ENCODE data around the gene APOL1.
A peak's percentile ranks its signal among the peaks of the same experiment; 100 is the strongest.
"Not testable (repeated sequence)": the region's sequence is repeated elsewhere in the genome, so short reads cannot be mapped to it uniquely, and the experiment has no call there.

APOL1 gene

DNA sequence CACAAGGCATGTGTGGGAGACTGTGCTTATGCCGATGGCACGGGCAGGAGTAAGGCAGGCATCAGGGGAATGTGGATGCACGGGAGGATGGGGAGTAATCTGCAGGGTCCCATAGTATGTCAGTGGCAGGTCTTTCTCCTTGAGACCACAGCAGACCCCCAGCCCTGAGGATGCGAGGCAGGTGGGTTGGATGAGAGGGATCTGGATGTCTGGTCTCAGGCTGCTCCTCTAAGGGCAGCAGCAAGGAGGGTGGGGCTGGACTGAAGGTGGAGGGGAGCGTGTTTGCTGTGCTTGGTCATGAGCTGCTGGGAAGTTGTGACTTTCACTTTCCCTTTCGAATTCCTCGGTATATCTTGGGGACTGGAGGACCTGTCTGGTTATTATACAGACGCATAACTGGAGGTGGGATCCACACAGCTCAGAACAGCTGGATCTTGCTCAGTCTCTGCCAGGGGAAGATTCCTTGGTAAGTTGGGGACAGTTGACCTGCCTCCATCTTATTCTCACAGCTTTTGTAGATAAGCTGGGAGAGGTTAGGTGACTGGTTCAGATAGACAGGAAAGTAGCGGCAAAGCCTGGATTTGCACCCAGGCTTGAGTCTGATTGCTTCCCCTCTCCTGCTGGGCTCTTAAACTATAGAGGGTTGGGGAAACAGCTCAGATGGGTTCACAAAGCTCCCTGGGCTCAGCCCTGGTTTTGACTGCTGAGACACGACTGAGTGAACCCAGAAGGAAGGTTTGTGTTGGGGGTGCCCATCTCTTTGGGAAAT, at the start of gene APOL1:
Gene APOL1, plus strand, starts transcription at position 380 of the 769 bp plus-strand sequence. CDS start 1,823 bp downstream, outside the sequence.
- peaks cover 5% of the 10 kb centered on the region for H3K36me3 Mint-ChIP-seq
- peaks cover 55% of the 10 kb centered on the region for H3K4me1 Mint-ChIP-seq
- peak within 1 kb of the TSS; percentile 83 for H3K4me3 Mint-ChIP-seq
- ATAC-seq = peak; percentile 92
- H3K27ac Mint-ChIP-seq = peak within 1 kb of the TSS; percentile 97
- no peaks in the 10 kb centered on the region for H3K9me3 Mint-ChIP-seq
- no peaks in the 10 kb centered on the region for H3K27me3 Mint-ChIP-seq

- ATAC-seq = not testable (repeated sequence)
Measured at GRCh38 chr22:36203441-36203840, 49.5 kb upstream of the APOL1 start.

GRCh38 chr22:36204001-36204631, 48.8 kb upstream of the APOL1 start:
- Mint-ChIP-seq H3K4me1 (peaks cover 8% of the 10 kb centered on the region), H3K4me3 (no peak overlapping the region), H3K9me3 (peaks cover 1% of the 10 kb centered on the region), H3K27ac (no peak overlapping the region), H3K36me3 (peaks cover 2% of the 10 kb centered on the region), H3K27me3 (peaks cover 42% of the 10 kb centered on the region)
- ATAC-seq = no peak

More at GRCh38 chr22:36203441-36203840, 49.5 kb upstream of the APOL1 start:
- H3K4me3 Mint-ChIP-seq, H3K36me3 Mint-ChIP-seq, H3K4me1 Mint-ChIP-seq, H3K9me3 Mint-ChIP-seq, H3K27ac Mint-ChIP-seq: not testable (repeated sequence)
- peaks cover 49% of the 10 kb centered on the region for H3K27me3 Mint-ChIP-seq

DNA sequence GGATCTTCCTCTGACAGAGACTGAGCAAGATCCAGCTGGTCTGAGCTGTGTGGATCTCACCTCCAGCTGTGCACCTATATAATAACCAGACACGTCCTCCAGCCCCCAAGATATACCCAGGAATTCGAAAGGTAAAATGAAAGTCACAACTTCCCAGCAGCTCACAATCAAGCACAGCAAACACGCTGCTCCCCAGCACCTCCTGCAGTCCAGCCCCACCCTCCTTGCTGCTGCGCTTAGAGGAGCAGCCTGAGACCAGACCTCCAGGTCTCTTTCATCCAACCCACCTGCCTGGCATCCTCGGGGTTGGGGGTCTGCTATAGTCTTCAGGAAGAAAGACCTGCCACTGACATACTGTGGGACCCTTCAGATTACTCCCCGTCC, 48.3 kb upstream of the APOL1 start:
- Mint-ChIP-seq H3K36me3 (peaks cover 6% of the 10 kb centered on the region), H3K9me3 (peaks cover 4% of the 10 kb centered on the region), H3K4me1 (peaks cover 11% of the 10 kb centered on the region), H3K27me3 (peaks cover 39% of the 10 kb centered on the region), H3K4me3 (no peak overlapping the region), H3K27ac (no peak overlapping the region)
- no peak for ATAC-seq

DNA sequence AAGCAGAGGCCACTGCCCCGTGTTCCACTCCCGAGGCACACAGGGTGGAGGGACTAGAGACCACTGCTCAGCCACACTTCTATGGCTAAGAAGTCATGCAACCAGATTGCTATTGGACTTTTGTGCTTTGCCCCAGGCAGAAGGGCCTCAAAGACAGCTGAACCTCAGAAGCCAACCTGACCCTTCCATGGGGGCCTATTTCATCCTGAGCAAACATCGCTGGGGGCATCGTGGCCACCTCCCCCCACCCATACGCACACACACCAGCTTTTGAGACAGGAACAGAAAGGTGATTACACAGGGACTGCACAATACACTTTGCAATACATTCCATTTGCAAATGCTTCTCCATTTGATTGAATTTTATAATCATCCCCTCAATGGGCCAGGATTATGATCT, 47.4 kb upstream of the APOL1 start:
- H3K4me3 Mint-ChIP-seq, ATAC-seq, H3K9me3 Mint-ChIP-seq, H3K36me3 Mint-ChIP-seq: not testable (repeated sequence)
- H3K4me1 Mint-ChIP-seq = peaks cover 11% of the 10 kb centered on the region
- H3K27me3 Mint-ChIP-seq = peaks cover 30% of the 10 kb centered on the region
- peak overlapping the region; percentile 25 for H3K27ac Mint-ChIP-seq

DNA sequence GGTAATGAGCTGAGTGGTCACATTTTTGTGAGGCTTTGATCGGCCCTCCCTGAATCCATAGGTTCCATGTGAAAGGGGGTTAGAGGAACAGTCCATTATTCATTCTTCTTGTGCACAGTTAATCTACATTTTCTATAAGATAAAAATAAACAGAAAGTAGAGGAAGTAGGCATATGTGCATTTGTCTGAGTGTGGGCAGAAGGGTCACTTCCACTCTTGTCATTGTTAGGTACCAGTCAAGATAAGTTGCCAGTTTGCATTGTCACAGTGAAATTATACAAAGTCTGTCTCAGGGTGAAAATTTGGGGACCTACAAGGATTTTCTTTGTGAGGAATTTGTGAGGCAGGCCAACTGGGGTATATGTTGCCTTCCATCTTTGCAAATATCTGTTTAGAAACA, 46.7 kb upstream of the APOL1 start:
- peaks cover 6% of the 10 kb centered on the region for H3K36me3 Mint-ChIP-seq
- peaks cover 4% of the 10 kb centered on the region for H3K9me3 Mint-ChIP-seq
- no peak for ATAC-seq
- H3K4me3 Mint-ChIP-seq = no peak overlapping the region
- peaks cover 29% of the 10 kb centered on the region for H3K27me3 Mint-ChIP-seq
- H3K4me1 Mint-ChIP-seq = peaks cover 11% of the 10 kb centered on the region
- H3K27ac Mint-ChIP-seq = peak overlapping the region; percentile 25

- peaks cover 33% of the 10 kb centered on the region for H3K27me3 Mint-ChIP-seq
- H3K4me1 Mint-ChIP-seq = peaks cover 20% of the 10 kb centered on the region
- H3K4me3 Mint-ChIP-seq = no peak overlapping the region
- no peak for ATAC-seq
- peaks cover 4% of the 10 kb centered on the region for H3K9me3 Mint-ChIP-seq
- H3K36me3 Mint-ChIP-seq = peaks cover 6% of the 10 kb centered on the region
- H3K27ac Mint-ChIP-seq = no peak overlapping the region
Measured at GRCh38 chr22:36208162-36208765, 44.7 kb upstream of the APOL1 start.

DNA sequence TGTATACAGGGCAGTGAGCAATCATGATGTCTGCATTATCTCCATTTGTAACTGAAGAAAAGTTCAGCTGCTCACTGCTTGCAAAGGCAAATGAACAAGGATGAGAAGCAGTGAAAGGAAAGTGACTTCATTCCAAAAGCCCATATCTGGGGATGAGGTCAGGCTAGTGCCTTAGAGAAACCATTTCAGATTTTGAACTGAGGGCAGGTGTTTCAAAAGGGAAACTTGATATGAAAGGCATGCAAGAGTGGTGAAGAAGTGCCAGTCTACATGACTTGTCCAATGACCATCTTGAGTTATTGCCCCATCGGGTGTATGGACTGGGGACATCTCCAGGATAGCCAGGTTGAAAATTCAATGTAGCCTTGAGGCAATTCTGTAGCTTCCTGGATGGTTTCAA, 44.0 kb upstream of the APOL1 start:
- Mint-ChIP-seq H3K36me3 (peaks cover 6% of the 10 kb centered on the region), H3K27me3 (peaks cover 39% of the 10 kb centered on the region), H3K4me1 (peaks cover 24% of the 10 kb centered on the region), H3K27ac (no peak overlapping the region), H3K4me3 (no peak overlapping the region), H3K9me3 (peaks cover 4% of the 10 kb centered on the region)
- ATAC-seq = no peak

DNA sequence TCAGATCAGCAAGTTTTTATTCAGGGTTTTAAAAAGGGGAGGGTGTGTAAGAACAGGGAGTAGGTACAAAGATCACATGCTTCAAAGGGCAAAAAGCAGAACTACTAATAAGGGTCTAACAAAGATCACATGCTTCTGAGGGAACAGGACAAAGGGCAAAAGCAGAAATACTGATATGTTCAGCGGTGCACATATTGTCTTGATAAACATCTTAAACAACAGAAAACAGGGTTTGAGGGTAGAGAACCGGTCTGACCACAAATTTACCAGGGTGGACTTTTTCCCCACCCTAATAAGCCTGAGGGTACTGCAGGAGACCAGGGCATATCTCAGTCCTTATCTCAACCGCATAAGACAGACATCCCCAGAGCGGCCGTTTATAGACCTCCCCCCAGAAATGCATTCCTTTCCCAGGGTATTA, 43.4 kb upstream of the APOL1 start:
- H3K27me3 Mint-ChIP-seq = peaks cover 36% of the 10 kb centered on the region
- H3K4me3 Mint-ChIP-seq, H3K27ac Mint-ChIP-seq, H3K9me3 Mint-ChIP-seq, ATAC-seq, H3K36me3 Mint-ChIP-seq: not testable (repeated sequence)
- H3K4me1 Mint-ChIP-seq = peaks cover 24% of the 10 kb centered on the region

DNA sequence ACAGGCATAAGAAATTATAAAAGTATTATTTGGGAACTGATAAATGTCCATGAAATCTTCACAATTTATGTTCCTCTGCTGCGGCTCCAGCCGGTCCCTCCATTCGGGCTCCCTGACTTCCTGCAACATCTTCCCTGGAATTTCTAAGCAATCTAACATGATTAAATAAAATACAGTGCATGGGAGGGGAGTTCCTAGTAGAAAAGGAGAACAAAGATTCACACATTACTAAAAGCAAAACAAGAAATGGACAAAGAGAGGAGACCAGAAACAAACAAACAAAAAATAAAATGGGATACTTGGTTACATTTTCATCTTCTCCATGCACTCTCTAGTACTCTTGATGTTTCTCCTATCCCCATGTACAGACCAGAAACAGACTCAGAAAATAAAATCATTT, 42.7 kb upstream of the APOL1 start:
- no peak for ATAC-seq

GRCh38 chr22:36211237-36211861, 41.6 kb upstream of the APOL1 start:
- peaks cover 17% of the 10 kb centered on the region for H3K4me1 Mint-ChIP-seq
- H3K27ac Mint-ChIP-seq = no peak overlapping the region
- ATAC-seq = no peak
- H3K9me3 Mint-ChIP-seq = peaks cover 4% of the 10 kb centered on the region
- H3K36me3 Mint-ChIP-seq = peaks cover 6% of the 10 kb centered on the region
- H3K27me3 Mint-ChIP-seq = peaks cover 43% of the 10 kb centered on the region
- H3K4me3 Mint-ChIP-seq = no peak overlapping the region

More for the DNA sequence above, 42.7 kb upstream of the APOL1 start:
- Mint-ChIP-seq H3K4me1 (peaks cover 24% of the 10 kb centered on the region), H3K4me3 (no peak overlapping the region), H3K27ac (no peak overlapping the region), H3K36me3 (peaks cover 6% of the 10 kb centered on the region), H3K9me3 (peaks cover 4% of the 10 kb centered on the region), H3K27me3 (peaks cover 35% of the 10 kb centered on the region)

- H3K4me3 Mint-ChIP-seq = no peak overlapping the region
- no peak for ATAC-seq
- H3K36me3 Mint-ChIP-seq = peaks cover 6% of the 10 kb centered on the region
- peaks cover 4% of the 10 kb centered on the region for H3K9me3 Mint-ChIP-seq
- no peak overlapping the region for H3K27ac Mint-ChIP-seq
- peaks cover 17% of the 10 kb centered on the region for H3K4me1 Mint-ChIP-seq
- H3K27me3 Mint-ChIP-seq = peaks cover 52% of the 10 kb centered on the region
Measured at GRCh38 chr22:36212901-36213300, 40.0 kb upstream of the APOL1 start.

DNA sequence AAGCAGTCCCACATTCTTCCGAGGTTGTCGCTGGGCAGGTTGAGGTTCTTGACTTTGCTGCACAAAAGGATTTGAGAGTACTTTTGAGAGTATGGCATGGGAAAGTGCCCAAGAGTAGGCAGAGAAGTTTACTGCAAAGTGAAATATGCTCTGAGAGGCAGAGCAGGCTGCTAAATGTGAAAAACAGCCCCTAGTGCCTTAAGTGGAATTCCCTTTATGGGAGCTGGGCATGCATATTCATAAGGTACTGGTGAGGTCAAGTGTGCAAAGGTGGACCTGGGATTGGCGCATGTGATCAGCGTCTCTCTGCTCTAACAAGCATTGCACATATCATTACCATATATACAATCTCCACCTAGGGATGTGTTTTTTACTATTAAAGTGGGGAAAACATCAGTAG, 39.3 kb upstream of the APOL1 start:
- no peak for ATAC-seq
- H3K27me3 Mint-ChIP-seq = peaks cover 59% of the 10 kb centered on the region
- no peak overlapping the region for H3K27ac Mint-ChIP-seq
- H3K9me3 Mint-ChIP-seq = peaks cover 4% of the 10 kb centered on the region
- peaks cover 6% of the 10 kb centered on the region for H3K36me3 Mint-ChIP-seq
- no peak overlapping the region for H3K4me3 Mint-ChIP-seq
- H3K4me1 Mint-ChIP-seq = peaks cover 17% of the 10 kb centered on the region

- Mint-ChIP-seq H3K27ac (no peak overlapping the region), H3K9me3 (no peaks in the 10 kb centered on the region), H3K36me3 (no peaks in the 10 kb centered on the region), H3K4me1 (peaks cover 12% of the 10 kb centered on the region), H3K4me3 (no peak overlapping the region), H3K27me3 (peaks cover 70% of the 10 kb centered on the region)
- ATAC-seq = no peak
Measured at GRCh38 chr22:36215981-36216380, 37.0 kb upstream of the APOL1 start.

DNA sequence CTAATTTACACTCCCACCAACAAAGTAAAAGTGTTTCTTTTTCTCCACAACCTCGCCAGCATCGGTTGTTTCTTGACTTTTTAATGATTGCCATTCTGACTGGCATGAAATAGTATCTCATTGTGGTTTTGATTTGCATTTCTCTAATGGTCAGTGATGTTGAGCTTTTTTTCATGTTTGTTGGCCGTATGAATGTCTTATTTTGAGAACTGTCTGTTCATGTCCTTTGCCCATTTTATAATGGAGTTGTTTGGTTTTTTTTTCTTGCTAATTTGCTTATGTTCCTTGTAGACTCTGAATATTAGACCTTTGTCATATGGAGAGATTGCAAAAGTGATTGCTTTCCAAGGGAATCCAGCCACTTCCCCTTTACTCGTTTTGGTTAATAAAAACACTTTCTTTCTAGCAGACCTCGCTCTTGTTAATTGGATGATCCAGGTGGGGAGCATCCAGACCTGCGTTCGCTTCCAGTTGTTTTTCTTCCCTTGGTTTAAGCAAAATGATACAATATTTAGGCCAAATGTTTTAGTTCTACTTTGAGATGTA, 34.2 kb upstream of the APOL1 start:
- ATAC-seq = no peak
- H3K27me3 Mint-ChIP-seq = peaks cover 44% of the 10 kb centered on the region
- no peaks in the 10 kb centered on the region for H3K9me3 Mint-ChIP-seq
- no peaks in the 10 kb centered on the region for H3K36me3 Mint-ChIP-seq
- H3K4me1 Mint-ChIP-seq = peaks cover 8% of the 10 kb centered on the region
- H3K27ac Mint-ChIP-seq = no peak overlapping the region
- H3K4me3 Mint-ChIP-seq = no peak overlapping the region

Measured in stimulated activated memory B cell treated with anti-CD40 and anti-IgM and Interleukin-4, amounts not matched to agents 10 μg/mL and 1 μg/mL and 100 μg/mL, for 72 hours (primary cell).